Natural killer cell (primary cell): ENCODE measurements around the gene RBM33. TPM values are rescaled to one million over a fixed set of nuclear protein-coding genes. Genes with fewer than 3 reads are reported as not detected.
A peak's percentile ranks its signal among the peaks of the same experiment; 100 is the strongest.

Source experiments
- ATAC-seq, 3 donors: fragments of 150-1000 bp in 2 of 3; fragments of 200-7000 bp in 1 of 3; cut with Tn5 transposase; 1 replicate in 1 of 3; 2 replicates in 2 of 3; pipeline ENCODE4 v1.10.0; 2021; ENCODE audit warnings: mild to moderate bottlenecking in 2 of 3, moderate library complexity in 2 of 3
- DNase-seq, 2 donors: peaks; one replicate each; pipeline versions ENCODE4 v3.0.0 to v3.0.0-alpha.2; 2013 to 2021; ENCODE audit warnings: mixed read lengths in 1 of 2
- H3K27ac ChIP-seq: one replicate; pipeline ENCODE4 v1.5.1; 2013; ENCODE audit warnings: mild to moderate bottlenecking, low read length
- H3K27me3 ChIP-seq: one replicate; pipeline ENCODE4 v1.6.1; 2013; ENCODE audit warnings: low read length; ENCODE audit not compliant: control insufficient read depth, insufficient read depth
- H3K36me3 ChIP-seq: one replicate; pipeline ENCODE4 v1.6.1; 2013; ENCODE audit warnings: low read length; ENCODE audit not compliant: control insufficient read depth, insufficient read depth
- H3K4me1 ChIP-seq: one replicate; pipeline ENCODE4 v1.6.1; 2013; ENCODE audit warnings: low read length; ENCODE audit not compliant: control insufficient read depth, insufficient read depth
- H3K4me3 ChIP-seq: one replicate; pipeline ENCODE4 v1.5.1; 2013; ENCODE audit warnings: low read length
- H3K9me3 ChIP-seq: one replicate; pipeline ENCODE4 v1.6.1; 2013; ENCODE audit warnings: low read length; ENCODE audit not compliant: control insufficient read depth, insufficient read depth
- H3K27ac Mint-ChIP-seq, 2 donors: one replicate each; pipeline ENCODE4 v1.8.0; 2022; ENCODE audit warnings: mild to moderate bottlenecking in 2 of 2, mixed read lengths in 2 of 2, moderate library complexity in 1 of 2
- H3K27me3 Mint-ChIP-seq, 2 donors: one replicate each; pipeline ENCODE4 v1.8.0; 2022; ENCODE audit warnings: low read depth in 2 of 2, mixed read lengths in 2 of 2
- H3K36me3 Mint-ChIP-seq: one replicate; pipeline ENCODE4 v1.8.0; 2022; ENCODE audit warnings: mixed read lengths
- H3K4me1 Mint-ChIP-seq, 2 donors: one replicate each; pipeline ENCODE4 v1.8.0; 2022; ENCODE audit warnings: mixed read lengths in 2 of 2
- H3K4me3 Mint-ChIP-seq: one replicate; pipeline ENCODE4 v1.8.0; 2022; ENCODE audit warnings: mild to moderate bottlenecking, moderate library complexity, mixed read lengths
- H3K9me3 Mint-ChIP-seq, 2 donors: one replicate each; pipeline ENCODE4 v1.8.0; 2022; ENCODE audit warnings: mixed read lengths in 2 of 2
- CTCF ChIP-seq: fragments of 200-600 bp; IDR thresholded peaks from one replicate; pipeline ENCODE4 v1.8.0; 2022; ENCODE audit warnings: antibody characterized with exemption
- WGBS: methylation state at CpG from one replicate; pipeline ENCODE4 v1.1.7; 2013; ENCODE audit warnings: missing lambda C conversion rate; ENCODE audit not compliant: insufficient coverage; 5-methylcytosine and 5-hydroxymethylcytosine counted together
- intact Hi-C: fragments of 100-400 bp; cut with micrococcal nuclease; formaldehyde crosslinking; loops from one replicate; pipeline ENCODE4 v1.14.2; 2022
- total RNA-seq, 4 donors: library from RNA; stranded (reverse); fragments of 120-200 nt in 1 of 4; gene quantifications; one replicate each; pipeline versions ENCODE4 v1.2.3 to v1.2.4, GENCODE V29; 2013 to 2022

RBM33 gene
- total RNA-seq, 3 donors from 2014 or later (not counting 1 experiment from before 2014, with no cell fraction given): 161 to 182 (median 182) TPM

- no peak overlapping the region for H3K4me3 Mint-ChIP-seq
- TF ChIP-seq CTCF: no peak
- no peaks in the 10 kb centered on the region for H3K9me3 Mint-ChIP-seq
- H3K4me1 ChIP-seq: no peaks in the 10 kb centered on the region
- no peak overlapping the region for H3K27ac Mint-ChIP-seq
- no peaks in the 10 kb centered on the region for H3K27me3 Mint-ChIP-seq
- H3K36me3 Mint-ChIP-seq: peaks cover 20% of the 10 kb centered on the region
- intact Hi-C loops: no loop called here
- peaks cover 83% of the 10 kb centered on the region for H3K36me3 ChIP-seq
- H3K9me3 ChIP-seq: no peaks in the 10 kb centered on the region
- no peaks in the 10 kb centered on the region for H3K27me3 ChIP-seq
- no peak overlapping the region for H3K27ac ChIP-seq
- ATAC-seq: no peak
- peak in 1 of 2 donors; percentile 42 for DNase-seq
- H3K4me1 Mint-ChIP-seq: peaks cover 0 to 14% of the 10 kb centered on the region in 2 donors
- no peak overlapping the region for H3K4me3 ChIP-seq
- WGBS: 86% methylated on average over 16 of the region's 16 CpGs
Observed at GRCh38 chr7:155741805-155742204, 97.3 kb downstream of the RBM33 start.

GRCh38 chr7:155743177-155743576 lies 98.7 kb downstream of the RBM33 start:
- no peak for TF ChIP-seq CTCF
- ATAC-seq (no peak), DNase-seq (no peak)
- Histone ChIP-seq H3K4me3 (no peak overlapping the region), H3K36me3 (peaks cover 80% of the 10 kb centered on the region), H3K27me3 (no peaks in the 10 kb centered on the region), H3K27ac (no peak overlapping the region), H3K9me3 (no peaks in the 10 kb centered on the region), H3K4me1 (no peaks in the 10 kb centered on the region)
- Mint-ChIP-seq H3K4me1 (peaks cover 2 to 14% of the 10 kb centered on the region in 2 donors), H3K9me3 (no peaks in the 10 kb centered on the region), H3K4me3 (no peak overlapping the region), H3K36me3 (peaks cover 20% of the 10 kb centered on the region), H3K27ac (no peak overlapping the region), H3K27me3 (no peaks in the 10 kb centered on the region)
- intact Hi-C loops: no loop called here
- WGBS: 83% methylated on average over 1 of the region's 4 CpGs

GRCh38 chr7:155744971-155745683 lies 100.7 kb downstream of the RBM33 start:
- peaks cover 72% of the 10 kb centered on the region for H3K36me3 ChIP-seq
- no peak overlapping the region for H3K4me3 Mint-ChIP-seq
- no peaks in the 10 kb centered on the region for H3K9me3 Mint-ChIP-seq
- ATAC-seq (no peak), DNase-seq (no peak)
- intact Hi-C loops: no loop called here
- no peaks in the 10 kb centered on the region for H3K9me3 ChIP-seq
- no peak for TF ChIP-seq CTCF
- no peaks in the 10 kb centered on the region for H3K4me1 ChIP-seq
- peaks cover 15 to 23% of the 10 kb centered on the region in 2 donors for H3K4me1 Mint-ChIP-seq
- peaks cover 19% of the 10 kb centered on the region for H3K36me3 Mint-ChIP-seq
- WGBS: 90% methylated on average over 17 of the region's 17 CpGs
- no peaks in the 10 kb centered on the region for H3K27me3 ChIP-seq
- no peak overlapping the region for H3K27ac ChIP-seq
- no peaks in the 10 kb centered on the region for H3K27me3 Mint-ChIP-seq
- no peak overlapping the region for H3K4me3 ChIP-seq
- H3K27ac Mint-ChIP-seq: peak overlapping the region in 1 of 2 donors; percentile 38

- H3K9me3 ChIP-seq: no peaks in the 10 kb centered on the region
- H3K4me3 ChIP-seq: no peak overlapping the region
- H3K36me3 ChIP-seq: peaks cover 66% of the 10 kb centered on the region
- ATAC-seq (no peak), DNase-seq (no peak)
- H3K9me3 Mint-ChIP-seq: no peaks in the 10 kb centered on the region
- intact Hi-C loops: no loop called here
- 95% methylated on average over 9 of the region's 9 CpGs for WGBS
- H3K36me3 Mint-ChIP-seq: peaks cover 13% of the 10 kb centered on the region
- H3K27ac ChIP-seq: no peak overlapping the region
- H3K4me3 Mint-ChIP-seq: no peak overlapping the region
- H3K4me1 ChIP-seq: no peaks in the 10 kb centered on the region
- peaks cover 15 to 26% of the 10 kb centered on the region in 2 donors for H3K4me1 Mint-ChIP-seq
- no peak for TF ChIP-seq CTCF
- H3K27me3 Mint-ChIP-seq: no peaks in the 10 kb centered on the region
- H3K27me3 ChIP-seq: no peaks in the 10 kb centered on the region
- H3K27ac Mint-ChIP-seq: no peak overlapping the region
Observed at GRCh38 chr7:155745737-155746136, 101.3 kb downstream of the RBM33 start.
